ENCODE measurements around the gene CFDP1.

- no peak for TF ChIP-seq CTCF (conservative IDR thresholded peaks at IDR 0.05 in 1 of 2, IDR thresholded peaks at IDR 0.05 in 1 of 2; ENCODE audit: extremely low read depth in 1 of 2, insufficient read depth in 1 of 2, low read depth in 1 of 2, low read length in 2 of 2)
- TF ChIP-seq EZH2 (IDR thresholded peaks at IDR 0.05; ENCODE audit: borderline replicate concordance, low read length) = no peak
Measured at GRCh38 chr16:75387951-75388350, 45.4 kb downstream of the CFDP1 start.

Data from mammary epithelial cell (primary cell).